BE2C (cell line): ENCODE measurements around the gene TXNL1.

Source experiments
- DNase-seq: peaks from one replicate; pipeline ENCODE4 v3.0.0-alpha.2; 2020
- H3K27me3 ChIP-seq: fragments of 250-450 bp; sonication (Bioruptor Pico); 2 replicates; pipeline ENCODE4 v1.5.1; 2020; ENCODE audit warnings: mild to moderate bottlenecking
- H3K36me3 ChIP-seq: fragments of 250-450 bp; sonication (Bioruptor Pico); 2 replicates; pipeline ENCODE4 v1.5.1; 2020; ENCODE audit warnings: mild to moderate bottlenecking
- H3K4me1 ChIP-seq: fragments of 250-450 bp; sonication (Bioruptor Pico); 2 replicates; pipeline ENCODE4 v1.5.1; 2020
- H3K4me3 ChIP-seq: 2 replicates; pipeline ENCODE4 v1.5.1; 2011; ENCODE audit warnings: low read depth, low read length
- H3K9me3 ChIP-seq: fragments of 250-450 bp; sonication (Bioruptor Pico); 2 replicates; pipeline ENCODE4 v1.5.1; 2020
- CTCF ChIP-seq: IDR thresholded peaks from 2 replicates; pipeline ENCODE4 v1.5.1; 2012; ENCODE audit warnings: mild to moderate bottlenecking, low read depth, low read length

TXNL1 gene

DNA sequence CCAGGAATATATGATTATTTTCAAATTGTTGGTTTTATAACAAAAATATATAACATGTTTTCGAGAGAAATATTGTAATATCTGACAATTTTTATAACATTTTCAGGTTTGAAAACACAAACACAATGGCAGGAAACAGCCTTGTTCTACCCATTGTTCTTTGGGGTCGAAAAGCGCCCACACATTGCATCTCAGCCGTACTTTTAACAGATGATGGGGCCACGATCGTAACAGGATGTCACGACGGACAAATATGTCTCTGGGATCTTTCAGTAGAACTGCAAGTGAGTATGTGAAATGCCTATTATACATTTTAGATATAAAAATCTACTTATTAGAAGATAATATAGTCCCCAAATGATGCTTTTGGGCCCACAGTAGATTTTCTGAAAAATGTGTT, 34.0 kb upstream of the TXNL1 start:
- no peak for DNase-seq
- no peaks in the 10 kb centered on the region for H3K27me3 ChIP-seq
- H3K4me1 ChIP-seq = no peaks in the 10 kb centered on the region
- TF ChIP-seq CTCF = no peak
- H3K9me3 ChIP-seq = no peaks in the 10 kb centered on the region
- no peaks in the 10 kb centered on the region for H3K36me3 ChIP-seq
- H3K4me3 ChIP-seq = no peak overlapping the region

- no peak for DNase-seq
- Histone ChIP-seq H3K4me1 (no peaks in the 10 kb centered on the region), H3K27me3 (no peaks in the 10 kb centered on the region), H3K36me3 (no peaks in the 10 kb centered on the region), H3K9me3 (no peaks in the 10 kb centered on the region), H3K4me3 (no peak overlapping the region)
- TF ChIP-seq CTCF = no peak
Observed at GRCh38 chr18:56662902-56663301, 24.5 kb upstream of the TXNL1 start.

- no peaks in the 10 kb centered on the region for H3K27me3 ChIP-seq
- DNase-seq = no peak
- no peaks in the 10 kb centered on the region for H3K9me3 ChIP-seq
- no peaks in the 10 kb centered on the region for H3K4me1 ChIP-seq
- no peak for TF ChIP-seq CTCF
- H3K4me3 ChIP-seq = no peak overlapping the region
- H3K36me3 ChIP-seq = no peaks in the 10 kb centered on the region
Observed at GRCh38 chr18:56662502-56662901, 24.1 kb upstream of the TXNL1 start.

DNA sequence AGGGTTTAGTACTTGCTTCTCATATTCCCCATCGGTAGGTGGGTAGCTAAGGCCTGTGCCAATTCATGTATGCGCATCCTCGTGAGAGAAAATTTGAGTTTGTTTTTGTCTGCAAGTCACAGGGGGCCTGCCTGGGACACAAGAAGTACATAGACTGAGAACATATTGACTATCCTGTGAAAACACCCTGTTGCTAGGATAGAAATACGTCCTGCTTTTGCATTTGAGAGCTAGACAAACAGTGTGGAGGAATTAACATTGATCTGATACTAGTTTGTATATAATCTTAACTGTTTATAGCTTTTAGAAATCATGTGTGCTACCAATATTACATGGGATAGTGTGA, 23.6 kb upstream of the TXNL1 start:
- no peaks in the 10 kb centered on the region for H3K9me3 ChIP-seq
- no peak for TF ChIP-seq CTCF
- no peaks in the 10 kb centered on the region for H3K36me3 ChIP-seq
- H3K4me3 ChIP-seq = no peak overlapping the region
- no peak for DNase-seq
- no peaks in the 10 kb centered on the region for H3K27me3 ChIP-seq
- no peaks in the 10 kb centered on the region for H3K4me1 ChIP-seq

DNA sequence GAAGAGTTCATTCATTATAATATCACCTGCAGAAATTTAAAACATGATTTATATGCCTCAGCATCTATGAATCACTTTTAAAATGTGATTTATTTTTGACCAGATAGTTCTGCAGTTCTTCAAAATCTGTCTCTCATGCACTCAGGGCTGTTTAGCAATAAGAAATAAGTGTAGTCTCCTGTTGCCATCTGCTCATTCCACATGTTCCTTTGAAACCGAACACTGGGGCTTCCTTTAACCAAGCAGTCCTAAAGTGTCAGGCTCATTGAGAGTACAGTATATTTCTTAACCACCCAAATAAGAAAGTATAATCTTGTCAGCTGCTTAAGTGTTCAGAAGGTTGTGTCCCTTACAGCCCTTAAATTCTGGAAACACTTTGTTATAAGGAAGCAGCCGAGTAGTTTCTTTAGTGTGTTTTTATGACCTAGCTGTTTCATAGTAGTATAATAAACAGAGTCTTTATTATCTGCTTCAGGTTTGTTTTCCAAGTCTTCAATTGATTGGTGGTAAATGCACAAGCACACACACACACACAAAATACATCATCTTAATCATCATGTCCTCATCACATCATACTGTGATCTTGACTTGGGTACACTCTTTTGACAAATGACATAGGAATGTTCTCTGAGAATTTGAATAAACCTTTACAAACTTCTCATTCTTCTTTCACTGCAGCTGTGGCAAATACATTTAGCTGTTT, 23.1 kb upstream of the TXNL1 start:
- H3K36me3 ChIP-seq = no peaks in the 10 kb centered on the region
- no peaks in the 10 kb centered on the region for H3K4me1 ChIP-seq
- H3K9me3 ChIP-seq = no peaks in the 10 kb centered on the region
- no peak for TF ChIP-seq CTCF
- H3K27me3 ChIP-seq = no peaks in the 10 kb centered on the region
- no peak overlapping the region for H3K4me3 ChIP-seq
- DNase-seq = no peak

- H3K4me3 ChIP-seq = no peak overlapping the region
- TF ChIP-seq CTCF = no peak
- DNase-seq = no peak
- no peaks in the 10 kb centered on the region for H3K36me3 ChIP-seq
- no peaks in the 10 kb centered on the region for H3K27me3 ChIP-seq
- no peaks in the 10 kb centered on the region for H3K4me1 ChIP-seq
- no peaks in the 10 kb centered on the region for H3K9me3 ChIP-seq
Observed at GRCh38 chr18:56660655-56661054, 22.3 kb upstream of the TXNL1 start.
